H1 (cell line): ENCODE measurements around the gene PFDN5. TPM values are rescaled to one million over a fixed set of nuclear protein-coding genes. Genes with fewer than 3 reads are reported as not detected.
"Not testable (repeated sequence)": the region's sequence is repeated elsewhere in the genome, so short reads cannot be mapped to it uniquely, and the experiment has no call there.

ENCODE experiments used
- CTCF ChIA-PET: fragments of 300-600 bp; sonication (Branson Sonifier 250); formaldehyde crosslinking; loops from one replicate; lab custom pipeline; 2021; ENCODE audit not compliant: partially characterized antibody; lab: Charles Lee
- POLR2A ChIA-PET: fragments of 300-600 bp; sonication (Branson Sonifier 250); formaldehyde crosslinking; loops from one replicate; lab custom pipeline; 2021; ENCODE audit warnings: inconsistent platforms; ENCODE audit not compliant: partially characterized antibody; lab: Charles Lee
- DNase-seq, 2 experiments: peaks; one replicate each; pipeline versions ENCODE4 v3.0.0 to v3.0.0-alpha.2; 2010 to 2022; ENCODE audit warnings: low spot score in 2 of 2, low read depth in 1 of 2, mixed read lengths in 1 of 2
- FAIRE-seq: peaks from 2 replicates; lab custom pipeline; 2011; peaks lifted over from hg19 to GRCh38; lab: Jason Lieb, UNC
- H2AFZ ChIP-seq: 2 replicates; pipeline ENCODE4 v1.8.1; 2012; ENCODE audit warnings: low read length, inconsistent platforms
- H2AK5ac ChIP-seq: 2 replicates; pipeline ENCODE4 v1.6.1; 2013; ENCODE audit warnings: low read depth, low read length
- H2BK120ac ChIP-seq: replicated peaks from 2 replicates; pipeline ENCODE3; 2013; ENCODE audit warnings: low read depth, low read length, inconsistent platforms
- H2BK12ac ChIP-seq: 2 replicates; pipeline ENCODE4 v1.6.1; 2013; ENCODE audit warnings: low read depth, low read length
- H2BK15ac ChIP-seq: 2 replicates; pipeline ENCODE4 v1.6.1; 2013; ENCODE audit warnings: low read length
- H2BK20ac ChIP-seq: 2 replicates; pipeline ENCODE4 v1.6.1; 2013; ENCODE audit warnings: low read length
- H2BK5ac ChIP-seq: 2 replicates; pipeline ENCODE4 v1.6.1; 2013; ENCODE audit warnings: low read depth, low read length
- H3K14ac ChIP-seq: 2 replicates; pipeline ENCODE4 v1.6.1; 2013; ENCODE audit warnings: inconsistent platforms; ENCODE audit not compliant: insufficient read length
- H3K18ac ChIP-seq: 2 replicates; pipeline ENCODE4 v1.6.1; 2013; ENCODE audit warnings: low read length; ENCODE audit errors: extremely low read depth
- H3K23ac ChIP-seq: 2 replicates; pipeline ENCODE4 v1.6.1; 2013; ENCODE audit warnings: inconsistent platforms; ENCODE audit not compliant: insufficient read length
- H3K23me2 ChIP-seq: 2 replicates; pipeline ENCODE4 v1.6.1; 2013; ENCODE audit warnings: low read depth, low read length
- H3K27ac ChIP-seq: 2 replicates; pipeline ENCODE4 v1.6.1; 2011; ENCODE audit warnings: low read depth, low read length, inconsistent platforms
- H3K27me3 ChIP-seq, 4 experiments: replicated peaks in 1 of 4; 1 replicate in 1 of 4; 2 replicates in 3 of 4; pipeline versions ENCODE4 v1.6.1 to v1.8.1; 2011 to 2013; ENCODE audit warnings: low read length in 3 of 4, mild to moderate bottlenecking in 3 of 4, inconsistent platforms in 2 of 4, mixed read lengths in 2 of 4, moderate library complexity in 1 of 4; ENCODE audit not compliant: control insufficient read depth in 3 of 4, insufficient read depth in 3 of 4; ENCODE audit errors: extremely low read depth in 1 of 4
- H3K36me3 ChIP-seq, 4 experiments: 2 replicates each; pipeline versions ENCODE4 v1.6.1 to v1.8.1; 2011 to 2013; ENCODE audit warnings: mild to moderate bottlenecking in 4 of 4, low read length in 3 of 4, moderate library complexity in 2 of 4, control low read depth in 1 of 4, inconsistent platforms in 1 of 4; ENCODE audit not compliant: insufficient read depth in 4 of 4, control insufficient read depth in 2 of 4
- H3K4ac ChIP-seq: replicated peaks from 2 replicates; pipeline ENCODE3; 2013; ENCODE audit warnings: low read length, low read depth, mixed read lengths, inconsistent platforms; ENCODE audit not compliant: insufficient read length
- H3K4me1 ChIP-seq, 4 experiments: replicated peaks in 1 of 4; 1 replicate in 1 of 4; 2 replicates in 3 of 4; pipeline versions ENCODE4 v1.6.1 to v1.8.1; 2011 to 2013; ENCODE audit warnings: low read length in 3 of 4, inconsistent platforms in 2 of 4, mixed read lengths in 1 of 4; ENCODE audit not compliant: insufficient read depth in 4 of 4, control insufficient read depth in 3 of 4
- H3K4me2 ChIP-seq, 2 experiments: 2 replicates each; pipeline versions ENCODE4 v1.6.1 to v1.8.1; 2011 to 2013; ENCODE audit warnings: low read depth in 2 of 2, low read length in 2 of 2, control low read depth in 1 of 2, inconsistent platforms in 1 of 2, mild to moderate bottlenecking in 1 of 2; ENCODE audit not compliant: insufficient read depth in 1 of 2
- H3K4me3 ChIP-seq, 4 experiments: fragments of 200-600, 300-600 bp in 1 of 4; sonication (generic), shearing (Covaris generic), sonication (Bioruptor Twin) in 1 of 4; 2 replicates each; pipeline versions ENCODE4 v1.5.1 to v1.8.1; 2011 to 2016; ENCODE audit warnings: low read length in 4 of 4, low read depth in 3 of 4, control low read depth in 2 of 4, inconsistent platforms in 2 of 4, mild to moderate bottlenecking in 2 of 4, mixed read lengths in 1 of 4, moderate library complexity in 1 of 4; ENCODE audit not compliant: insufficient read depth in 2 of 4; ENCODE audit errors: extremely low read depth in 1 of 4
- H3K56ac ChIP-seq: replicated peaks from 2 replicates; pipeline ENCODE3; 2013; ENCODE audit warnings: low read depth, mild to moderate bottlenecking, mixed read lengths, low read length, inconsistent platforms; ENCODE audit not compliant: insufficient read length
- H3K79me1 ChIP-seq: 2 replicates; pipeline ENCODE4 v1.6.1; 2013; ENCODE audit warnings: low read depth, low read length, control low read depth
- H3K79me2 ChIP-seq, 2 experiments: 2 replicates each; pipeline versions ENCODE4 v1.6.1 to v1.8.1; 2012 to 2013; ENCODE audit warnings: low read length in 2 of 2, mild to moderate bottlenecking in 2 of 2, inconsistent platforms in 1 of 2; ENCODE audit not compliant: insufficient read depth in 2 of 2, control insufficient read depth in 1 of 2
- H3K9ac ChIP-seq, 4 experiments: replicated peaks in 1 of 4; 1 replicate in 1 of 4; 2 replicates in 3 of 4; pipeline versions ENCODE4 v1.6.1 to v1.8.1; 2011 to 2013; ENCODE audit warnings: low read depth in 3 of 4, low read length in 3 of 4, control low read depth in 2 of 4, mild to moderate bottlenecking in 2 of 4, moderate library complexity in 2 of 4, inconsistent platforms in 1 of 4; ENCODE audit errors: extremely low read depth in 1 of 4
- H3K9me3 ChIP-seq, 2 experiments: 2 replicates each; pipeline versions ENCODE4 v1.6.1 to v1.8.1; 2012 to 2013; ENCODE audit warnings: mild to moderate bottlenecking in 2 of 2, moderate library complexity in 2 of 2, control low read depth in 1 of 2, inconsistent platforms in 1 of 2, low read depth in 1 of 2, low read length in 1 of 2, mixed read lengths in 1 of 2; ENCODE audit not compliant: insufficient read depth in 2 of 2
- H4K20me1 ChIP-seq, 2 experiments: replicated peaks in 1 of 2; 2 replicates each; pipeline versions ENCODE3 to v1.8.1; 2011 to 2013; ENCODE audit warnings: inconsistent platforms in 2 of 2, low read length in 2 of 2, mild to moderate bottlenecking in 1 of 2; ENCODE audit not compliant: insufficient read depth in 2 of 2, control insufficient read depth in 1 of 2
- H4K5ac ChIP-seq: 2 replicates; pipeline ENCODE4 v1.6.1; 2013; ENCODE audit warnings: low read length, low read depth, mixed read lengths, inconsistent platforms; ENCODE audit not compliant: insufficient read length
- H4K8ac ChIP-seq: 2 replicates; pipeline ENCODE4 v1.8.0; 2013; ENCODE audit warnings: mild to moderate bottlenecking, moderate library complexity, low read length, inconsistent platforms; ENCODE audit not compliant: insufficient read depth; ENCODE audit errors: extremely low read depth
- H4K91ac ChIP-seq: replicated peaks from 2 replicates; pipeline ENCODE3; 2013; ENCODE audit warnings: low read length, mixed read lengths, inconsistent platforms; ENCODE audit not compliant: insufficient read length
- polyA plus RNA-seq, 7 experiments: library from polyadenylated mRNA; depleted of rRNA in 3 of 7; stranded (reverse) in 5 of 7; unstranded in 2 of 7; fragments of >200 nt in 5 of 7; fragments of 200-250 nt in 2 of 7; gene quantifications; 1 replicate in 5 of 7; 2 replicates in 1 of 7; 4 replicates in 1 of 7; pipeline versions ENCODE4 v1.2.1 to v1.2.3, GENCODE V29; 2011 to 2013; ENCODE audit warnings: missing spikeins in 2 of 7, mixed read lengths in 2 of 7
- total RNA-seq: library from RNA; stranded (reverse); fragmentation: NEBNext Ultra II Directional; extraction: Animal tissue kit (Norgen Biotek cat#: 25700); gene quantifications from 2 replicates; pipeline ENCODE4 v1.2.1, GENCODE V29; 2021

The PFDN5 gene
- total and polyA plus RNA-seq, 2 of the 8 experiments (the other 6 are each of a cell fraction or from before 2014, with no cell fraction given) = 290 to 630 TPM

GRCh38 chr12:53332339-53332738 is 37.0 kb downstream of the PFDN5 start:
- H2BK15ac ChIP-seq, H2BK20ac ChIP-seq, H3K56ac ChIP-seq, H3K18ac ChIP-seq, H2BK120ac ChIP-seq, H2BK12ac ChIP-seq, H3K4ac ChIP-seq, H3K23me2 ChIP-seq, H3K4me2 ChIP-seq, H3K79me2 ChIP-seq, H2AK5ac ChIP-seq, H3K9me3 ChIP-seq, DNase-seq, H3K9ac ChIP-seq, H3K79me1 ChIP-seq, H4K20me1 ChIP-seq, FAIRE-seq, H4K5ac ChIP-seq, H3K4me3 ChIP-seq, H3K36me3 ChIP-seq, H3K23ac ChIP-seq, H4K91ac ChIP-seq, H3K14ac ChIP-seq, H2BK5ac ChIP-seq, H3K27ac ChIP-seq, H4K8ac ChIP-seq, H2AFZ ChIP-seq: not testable (repeated sequence)
- H3K27me3 ChIP-seq = peaks cover 3 to 24% (median 20%) of the 10 kb centered on the region in 4 experiments
- H3K4me1 ChIP-seq = peaks cover 0 to 14% (median 5%) of the 10 kb centered on the region in 4 experiments; a peak in 5 of 7 replicates
- POLR2A ChIA-PET = interaction anchor here (1.1 to 2.5 kb wide), 2 partner anchors 11 to 13 kb away, joined by 3 to 8 read pairs; partner anchors contain the start of gene AAAS
- CTCF ChIA-PET = interaction anchor here (0.7 to 21.2 kb wide), 3 partner anchors 11 to 20 kb away, joined by 3 to 381 read pairs (median 16); partner anchors contain the start of gene AAAS
